Measurements from ENCODE around the gene NOP9. TPM values are rescaled to one million over a fixed set of nuclear protein-coding genes. Genes with fewer than 3 reads are reported as not detected.

The NOP9 gene
- total RNA-seq, 1 experiment from 2014 or later = 25.3 TPM

DNA sequence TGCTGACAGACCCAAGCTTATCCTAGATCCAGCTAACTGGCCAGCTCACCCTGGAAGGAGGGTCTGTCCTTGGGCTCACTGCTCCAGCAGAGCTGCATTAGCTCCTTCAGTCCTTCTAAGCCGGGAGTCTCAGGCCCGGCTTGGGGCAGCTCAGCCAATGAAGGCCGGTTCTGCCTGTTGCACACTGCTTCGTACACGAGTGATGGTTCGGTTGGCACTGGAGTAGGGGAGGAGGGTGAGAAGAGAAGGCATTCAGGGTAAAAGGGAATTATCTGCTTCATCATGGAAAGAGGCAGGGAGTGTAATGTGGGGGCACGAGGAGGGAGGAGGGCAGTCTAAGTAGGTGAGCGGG lies 38.1 kb downstream of the NOP9 start:
- no peak for ATAC-seq
- Histone ChIP-seq H3K4me1 (ENCODE audit: control insufficient read depth, insufficient read depth, low read length) (peaks cover 3% of the 10 kb centered on the region; the same call in 1 of the 2 replicates), H3K4me3 (ENCODE audit: low read depth in 2 of 2, low read length in 2 of 2) (no peak overlapping the region), H3K27ac (ENCODE audit: low read length) (no peak overlapping the region), H3K27me3 (ENCODE audit: control insufficient read depth, insufficient read depth, low read length) (no peaks in the 10 kb centered on the region; the same call in 1 of the 2 replicates), H3K36me3 (ENCODE audit: control insufficient read depth, insufficient read depth, low read length) (no peaks in the 10 kb centered on the region), H3K9me3 (ENCODE audit: control insufficient read depth, insufficient read depth, low read depth, low read length) (no peaks in the 10 kb centered on the region)
- TF ChIP-seq SIN3A (IDR thresholded peaks at IDR 0.05; ENCODE audit: borderline replicate concordance, insufficient read depth, low read depth, low read length) (no peak), TCF7L2 (IDR thresholded peaks at IDR 0.05; ENCODE audit: low read depth, low read length) (no peak), POLR2AphosphoS5 (IDR thresholded peaks at IDR 0.05; ENCODE audit: low read depth, low read length) (no peak)
- TF ChIP-seq, protein P1, sequence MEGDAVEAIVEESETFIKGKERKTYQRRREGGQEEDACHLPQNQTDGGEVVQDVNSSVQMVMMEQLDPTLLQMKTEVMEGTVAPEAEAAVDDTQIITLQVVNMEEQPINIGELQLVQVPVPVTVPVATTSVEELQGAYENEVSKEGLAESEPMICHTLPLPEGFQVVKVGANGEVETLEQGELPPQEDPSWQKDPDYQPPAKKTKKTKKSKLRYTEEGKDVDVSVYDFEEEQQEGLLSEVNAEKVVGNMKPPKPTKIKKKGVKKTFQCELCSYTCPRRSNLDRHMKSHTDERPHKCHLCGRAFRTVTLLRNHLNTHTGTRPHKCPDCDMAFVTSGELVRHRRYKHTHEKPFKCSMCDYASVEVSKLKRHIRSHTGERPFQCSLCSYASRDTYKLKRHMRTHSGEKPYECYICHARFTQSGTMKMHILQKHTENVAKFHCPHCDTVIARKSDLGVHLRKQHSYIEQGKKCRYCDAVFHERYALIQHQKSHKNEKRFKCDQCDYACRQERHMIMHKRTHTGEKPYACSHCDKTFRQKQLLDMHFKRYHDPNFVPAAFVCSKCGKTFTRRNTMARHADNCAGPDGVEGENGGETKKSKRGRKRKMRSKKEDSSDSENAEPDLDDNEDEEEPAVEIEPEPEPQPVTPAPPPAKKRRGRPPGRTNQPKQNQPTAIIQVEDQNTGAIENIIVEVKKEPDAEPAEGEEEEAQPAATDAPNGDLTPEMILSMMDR (IDR thresholded peaks at IDR 0.05) = no peak
- TF ChIP-seq, protein P2, sequence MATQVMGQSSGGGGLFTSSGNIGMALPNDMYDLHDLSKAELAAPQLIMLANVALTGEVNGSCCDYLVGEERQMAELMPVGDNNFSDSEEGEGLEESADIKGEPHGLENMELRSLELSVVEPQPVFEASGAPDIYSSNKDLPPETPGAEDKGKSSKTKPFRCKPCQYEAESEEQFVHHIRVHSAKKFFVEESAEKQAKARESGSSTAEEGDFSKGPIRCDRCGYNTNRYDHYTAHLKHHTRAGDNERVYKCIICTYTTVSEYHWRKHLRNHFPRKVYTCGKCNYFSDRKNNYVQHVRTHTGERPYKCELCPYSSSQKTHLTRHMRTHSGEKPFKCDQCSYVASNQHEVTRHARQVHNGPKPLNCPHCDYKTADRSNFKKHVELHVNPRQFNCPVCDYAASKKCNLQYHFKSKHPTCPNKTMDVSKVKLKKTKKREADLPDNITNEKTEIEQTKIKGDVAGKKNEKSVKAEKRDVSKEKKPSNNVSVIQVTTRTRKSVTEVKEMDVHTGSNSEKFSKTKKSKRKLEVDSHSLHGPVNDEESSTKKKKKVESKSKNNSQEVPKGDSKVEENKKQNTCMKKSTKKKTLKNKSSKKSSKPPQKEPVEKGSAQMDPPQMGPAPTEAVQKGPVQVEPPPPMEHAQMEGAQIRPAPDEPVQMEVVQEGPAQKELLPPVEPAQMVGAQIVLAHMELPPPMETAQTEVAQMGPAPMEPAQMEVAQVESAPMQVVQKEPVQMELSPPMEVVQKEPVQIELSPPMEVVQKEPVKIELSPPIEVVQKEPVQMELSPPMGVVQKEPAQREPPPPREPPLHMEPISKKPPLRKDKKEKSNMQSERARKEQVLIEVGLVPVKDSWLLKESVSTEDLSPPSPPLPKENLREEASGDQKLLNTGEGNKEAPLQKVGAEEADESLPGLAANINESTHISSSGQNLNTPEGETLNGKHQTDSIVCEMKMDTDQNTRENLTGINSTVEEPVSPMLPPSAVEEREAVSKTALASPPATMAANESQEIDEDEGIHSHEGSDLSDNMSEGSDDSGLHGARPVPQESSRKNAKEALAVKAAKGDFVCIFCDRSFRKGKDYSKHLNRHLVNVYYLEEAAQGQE (IDR thresholded peaks at IDR 0.05; ENCODE audit: insufficient read depth in 1 of 2, low read depth in 2 of 2, low read length in 1 of 2) = no peak
- intact Hi-C loops (cut with micrococcal nuclease; ENCODE audit: unreplicated experiment) = no loop called here
- in situ Hi-C loops (cut with HindIII; ENCODE audit: low pct_unique_long_range_greater_than_20kb, low sequenced_read_pairs) = loop anchor here (10.0 kb wide), 1 partner anchor 97 kb away; no protein-coding TSS in a partner anchor
- no TSS peak for BruUV-seq (replicated peaks)
- ChIA-PET POLR2A (no interaction called here), CTCF (interaction anchor here (1.2 kb wide), 2 partner anchors 94 to 99 kb away, joined by 3 to 4 read pairs; no protein-coding TSS in a partner anchor)
- DNase-seq (ENCODE audit: low read depth, low spot score) = no peak

DNA sequence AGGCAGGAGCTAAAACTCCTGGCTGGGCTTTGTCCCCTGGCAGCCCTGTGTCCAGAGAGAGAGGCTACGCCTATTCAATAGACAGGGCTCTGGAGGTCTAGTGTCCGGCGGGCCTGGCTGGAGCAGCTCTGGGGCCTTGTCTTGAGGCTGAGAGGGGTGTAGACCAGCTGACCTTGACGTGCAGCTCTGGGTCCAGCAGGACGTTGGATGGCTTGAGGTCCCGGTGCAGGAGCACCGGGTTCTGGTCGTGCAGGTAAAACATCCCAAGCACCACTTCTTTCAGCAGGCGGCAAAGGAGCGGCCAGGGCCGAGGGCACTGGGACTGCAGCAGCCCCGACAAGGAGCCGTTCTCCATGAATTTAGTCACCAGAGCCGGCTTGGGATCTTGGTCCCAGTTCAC lies 39.2 kb downstream of the NOP9 start:
- no peak overlapping the region for H3K27ac ChIP-seq (ENCODE audit: low read length)
- TF ChIP-seq SIN3A (IDR thresholded peaks at IDR 0.05; ENCODE audit: borderline replicate concordance, insufficient read depth, low read depth, low read length) = no peak
- TF ChIP-seq, protein P1 (IDR thresholded peaks at IDR 0.05) = no peak
- TF ChIP-seq, protein P2 (IDR thresholded peaks at IDR 0.05; ENCODE audit: insufficient read depth in 1 of 2, low read depth in 2 of 2, low read length in 1 of 2) = no peak
- TF ChIP-seq TCF7L2 (IDR thresholded peaks at IDR 0.05; ENCODE audit: low read depth, low read length) = no peak
- no peak for TF ChIP-seq POLR2AphosphoS5 (IDR thresholded peaks at IDR 0.05; ENCODE audit: low read depth, low read length)
- no peaks in the 10 kb centered on the region; the same call in 1 of the 2 replicates for H3K27me3 ChIP-seq (ENCODE audit: control insufficient read depth, insufficient read depth, low read length)
- no peaks in the 10 kb centered on the region for H3K36me3 ChIP-seq (ENCODE audit: control insufficient read depth, insufficient read depth, low read length)
- peaks cover 3% of the 10 kb centered on the region; the same call in 1 of the 2 replicates for H3K4me1 ChIP-seq (ENCODE audit: control insufficient read depth, insufficient read depth, low read length)
- DNase-seq (ENCODE audit: low read depth, low spot score) (no peak), ATAC-seq (no peak)
- CTCF ChIA-PET = interaction anchor here (0.5 kb wide), 1 partner anchor 95 kb away, joined by 3 read pairs; no protein-coding TSS in a partner anchor
- intact Hi-C loops (cut with micrococcal nuclease; ENCODE audit: unreplicated experiment) = no loop called here
- H3K4me3 ChIP-seq (ENCODE audit: low read depth in 2 of 2, low read length in 2 of 2) = no peak overlapping the region
- POLR2A ChIA-PET = no interaction called here
- H3K9me3 ChIP-seq (ENCODE audit: control insufficient read depth, insufficient read depth, low read depth, low read length) = no peaks in the 10 kb centered on the region
- BruUV-seq (replicated peaks) = no TSS peak
- in situ Hi-C loops (cut with HindIII; ENCODE audit: low pct_unique_long_range_greater_than_20kb, low sequenced_read_pairs) = loop anchor here (10.0 kb wide), 1 partner anchor 96 kb away; no protein-coding TSS in a partner anchor
